ENCODE results near the gene ISYNA1. TPM values are rescaled to one million over a fixed set of nuclear protein-coding genes. Genes with fewer than 3 reads are reported as not detected.
A peak's percentile ranks its signal among the peaks of the same experiment; 100 is the strongest.

ISYNA1 gene
- total RNA-seq, 1 donor from 2014 or later, result 208 TPM

- peaks cover 58% of the 10 kb centered on the region for H3K4me1 Mint-ChIP-seq (ENCODE audit: low read depth)
Measured at GRCh38 chr19:18419195-18419698, 18.7 kb downstream of the ISYNA1 start, which contains the start of gene SSBP4. TSS of gene SSBP4 (plus strand) at chr19:18419398. CDS start at chr19:18419649, 251 bp downstream.

DNA sequence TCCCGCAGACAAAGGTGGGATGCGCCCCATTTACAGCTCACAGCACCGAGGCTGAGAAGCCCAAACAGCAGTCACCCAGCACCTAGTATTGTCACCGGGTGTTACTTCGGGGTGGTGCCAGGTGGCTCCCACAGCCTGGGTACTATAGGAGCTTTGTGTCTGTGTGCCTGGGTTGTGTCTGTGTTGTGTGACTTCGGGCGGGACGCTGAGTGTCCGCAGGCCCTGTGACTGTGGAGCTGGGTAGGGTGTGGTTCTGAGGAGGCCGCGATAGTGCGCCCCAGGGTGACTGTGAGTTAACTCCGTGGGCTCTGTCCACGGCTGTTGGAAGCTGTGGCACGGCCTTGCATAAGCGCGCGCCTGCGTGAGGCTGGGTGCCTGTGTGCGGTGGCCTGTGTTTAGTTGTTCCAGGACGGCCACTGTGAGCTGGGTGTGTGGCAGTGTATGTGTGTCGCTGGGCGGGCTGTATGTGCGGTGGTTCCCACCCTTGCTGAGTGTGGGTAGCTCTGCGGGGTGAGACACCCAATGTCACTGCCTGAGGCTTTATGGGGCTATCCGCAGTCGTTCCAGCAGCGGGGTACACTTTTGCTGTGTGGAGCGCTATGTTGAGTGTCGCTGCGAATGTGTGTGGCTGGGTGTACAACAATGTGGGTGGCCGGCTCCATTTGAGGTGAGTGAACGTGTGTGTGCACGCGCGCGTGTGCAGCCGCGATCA, 19.3 kb downstream of the ISYNA1 start:
- Mint-ChIP-seq H3K27ac (ENCODE audit: unreplicated experiment) (peak overlapping the region; percentile 88), H3K36me3 (ENCODE audit: low read depth) (no peaks in the 10 kb centered on the region), H3K9me3 (ENCODE audit: low read depth) (no peaks in the 10 kb centered on the region), H3K4me1 (ENCODE audit: low read depth) (peaks cover 54% of the 10 kb centered on the region), H3K4me3 (ENCODE audit: unreplicated experiment) (peak overlapping the region; percentile 63), H3K27me3 (ENCODE audit: low read depth) (no peaks in the 10 kb centered on the region)
- peak; percentile 67 for DNase-seq (ENCODE audit: low spot score)
- TF ChIP-seq, protein P1, sequence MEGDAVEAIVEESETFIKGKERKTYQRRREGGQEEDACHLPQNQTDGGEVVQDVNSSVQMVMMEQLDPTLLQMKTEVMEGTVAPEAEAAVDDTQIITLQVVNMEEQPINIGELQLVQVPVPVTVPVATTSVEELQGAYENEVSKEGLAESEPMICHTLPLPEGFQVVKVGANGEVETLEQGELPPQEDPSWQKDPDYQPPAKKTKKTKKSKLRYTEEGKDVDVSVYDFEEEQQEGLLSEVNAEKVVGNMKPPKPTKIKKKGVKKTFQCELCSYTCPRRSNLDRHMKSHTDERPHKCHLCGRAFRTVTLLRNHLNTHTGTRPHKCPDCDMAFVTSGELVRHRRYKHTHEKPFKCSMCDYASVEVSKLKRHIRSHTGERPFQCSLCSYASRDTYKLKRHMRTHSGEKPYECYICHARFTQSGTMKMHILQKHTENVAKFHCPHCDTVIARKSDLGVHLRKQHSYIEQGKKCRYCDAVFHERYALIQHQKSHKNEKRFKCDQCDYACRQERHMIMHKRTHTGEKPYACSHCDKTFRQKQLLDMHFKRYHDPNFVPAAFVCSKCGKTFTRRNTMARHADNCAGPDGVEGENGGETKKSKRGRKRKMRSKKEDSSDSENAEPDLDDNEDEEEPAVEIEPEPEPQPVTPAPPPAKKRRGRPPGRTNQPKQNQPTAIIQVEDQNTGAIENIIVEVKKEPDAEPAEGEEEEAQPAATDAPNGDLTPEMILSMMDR (IDR thresholded peaks at IDR 0.05), result no peak

More at GRCh38 chr19:18419195-18419698, 18.7 kb downstream of the ISYNA1 start, which contains the start of gene SSBP4:
- peak; percentile 75 for DNase-seq (ENCODE audit: low spot score)
- Mint-ChIP-seq H3K36me3 (ENCODE audit: low read depth) (no peaks in the 10 kb centered on the region), H3K27ac (ENCODE audit: unreplicated experiment) (peak within 1 kb of the TSS; percentile 88), H3K27me3 (ENCODE audit: low read depth) (no peaks in the 10 kb centered on the region), H3K4me3 (ENCODE audit: unreplicated experiment) (peak within 1 kb of the TSS; percentile 78), H3K9me3 (ENCODE audit: low read depth) (no peaks in the 10 kb centered on the region)
- TF ChIP-seq, protein P1 (IDR thresholded peaks at IDR 0.05), result peak; percentile 70

GRCh38 chr19:18418029-18418482, 19.9 kb downstream of the ISYNA1 start:
- Mint-ChIP-seq H3K27me3 (ENCODE audit: low read depth) (no peaks in the 10 kb centered on the region), H3K9me3 (ENCODE audit: low read depth) (no peaks in the 10 kb centered on the region), H3K36me3 (ENCODE audit: low read depth) (no peaks in the 10 kb centered on the region), H3K27ac (ENCODE audit: unreplicated experiment) (peak overlapping the region; percentile 88), H3K4me3 (ENCODE audit: unreplicated experiment) (peak overlapping the region; percentile 25), H3K4me1 (ENCODE audit: low read depth) (peaks cover 54% of the 10 kb centered on the region)
- DNase-seq (ENCODE audit: low spot score), result no peak
- TF ChIP-seq, protein P1 (IDR thresholded peaks at IDR 0.05), result no peak

DNA sequence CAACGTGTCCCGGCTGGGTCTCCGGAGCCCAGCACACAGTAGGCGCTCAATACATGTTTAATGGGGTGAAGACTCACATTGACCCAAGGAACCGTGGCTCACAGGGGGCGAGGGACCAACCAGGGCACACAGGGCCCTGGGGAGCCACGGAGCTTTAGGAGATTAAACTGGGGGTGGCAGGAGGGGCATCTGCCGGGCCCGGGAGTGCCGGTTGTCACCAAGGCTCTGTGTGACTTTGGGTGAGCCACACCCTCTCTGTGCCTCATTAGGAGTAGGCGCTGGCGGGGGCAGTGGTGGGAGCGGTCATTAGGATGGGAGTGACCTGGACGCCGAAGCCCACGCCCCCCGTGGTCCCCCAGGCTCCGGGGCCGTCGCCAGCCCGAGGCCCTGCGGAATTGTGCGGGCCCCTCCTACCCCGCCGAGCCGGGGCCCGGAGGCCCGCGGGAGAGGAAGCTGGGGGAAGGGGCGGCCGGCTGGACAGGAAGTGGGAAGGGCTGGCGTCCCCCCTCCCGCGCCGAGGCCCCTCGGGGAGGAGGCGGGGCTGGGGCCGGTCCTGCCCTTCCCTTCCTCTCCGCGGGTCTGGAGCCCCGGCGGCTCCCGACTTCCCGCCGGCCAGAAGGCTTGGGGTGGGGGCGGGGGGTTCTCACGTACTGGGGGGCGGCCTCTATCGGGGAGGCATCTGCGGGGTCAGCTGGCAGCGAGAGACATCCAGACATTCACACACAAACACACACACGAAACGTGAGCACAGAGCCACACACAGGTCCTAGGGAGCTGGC, 20.5 kb downstream of the ISYNA1 start:
- Mint-ChIP-seq H3K9me3 (ENCODE audit: low read depth) (no peaks in the 10 kb centered on the region), H3K27me3 (ENCODE audit: low read depth) (no peaks in the 10 kb centered on the region), H3K27ac (ENCODE audit: unreplicated experiment) (peak overlapping the region; percentile 98), H3K36me3 (ENCODE audit: low read depth) (no peaks in the 10 kb centered on the region), H3K4me3 (ENCODE audit: unreplicated experiment) (peak overlapping the region; percentile 70), H3K4me1 (ENCODE audit: low read depth) (peaks cover 54% of the 10 kb centered on the region)
- no peak for DNase-seq (ENCODE audit: low spot score)
- TF ChIP-seq, protein P1 (IDR thresholded peaks at IDR 0.05), result no peak

GRCh38 chr19:18416778-18417249, 21.1 kb downstream of the ISYNA1 start:
- Mint-ChIP-seq H3K36me3 (ENCODE audit: low read depth) (no peaks in the 10 kb centered on the region), H3K4me3 (ENCODE audit: unreplicated experiment) (peak overlapping the region; percentile 70), H3K27me3 (ENCODE audit: low read depth) (no peaks in the 10 kb centered on the region), H3K27ac (ENCODE audit: unreplicated experiment) (peak overlapping the region; percentile 98), H3K9me3 (ENCODE audit: low read depth) (no peaks in the 10 kb centered on the region), H3K4me1 (ENCODE audit: low read depth) (peaks cover 52% of the 10 kb centered on the region)
- no peak for DNase-seq (ENCODE audit: low spot score)
- TF ChIP-seq, protein P1 (IDR thresholded peaks at IDR 0.05), result no peak

Data from chondrocyte (in vitro differentiated cells).